GM19239 (cell line): ENCODE measurements around the gene SFRP5.

Experiments used
- DNase-seq: peaks from one replicate; pipeline ENCODE4 v3.0.0; 2011; ENCODE audit warnings: low spot score; ENCODE audit not compliant: insufficient read length
- FAIRE-seq: peaks from 2 replicates; lab custom pipeline; 2011; peaks lifted over from hg19 to GRCh38; lab: Jason Lieb, UNC

SFRP5 gene

DNA sequence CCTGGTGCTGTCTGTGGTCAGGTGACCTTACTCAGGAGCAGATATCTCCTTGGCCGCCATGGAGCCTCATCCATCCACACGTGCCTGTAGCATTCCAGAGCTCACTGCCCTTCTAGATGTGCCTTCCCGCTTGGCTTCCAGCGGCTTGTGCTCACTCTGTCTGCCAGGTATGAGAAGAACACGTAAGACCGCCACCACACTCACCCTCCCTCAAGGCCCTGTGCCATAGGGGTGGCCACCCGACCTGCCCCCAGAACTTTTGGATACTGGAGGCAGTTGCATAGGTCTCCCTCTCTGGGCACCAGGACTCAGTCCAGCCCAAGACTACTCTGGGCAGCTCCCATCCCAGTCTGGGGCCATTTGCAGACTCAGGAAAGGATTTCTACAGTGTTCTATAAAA lies 54.2 kb downstream of the SFRP5 start:
- FAIRE-seq, result no peak

More for the DNA sequence above, 54.2 kb downstream of the SFRP5 start:
- DNase-seq, result no peak
